KMS-11 (cell line): Measurements from ENCODE around the gene CRY1.

ENCODE experiments used
- H2AFZ ChIP-seq: fragments of 200-600 bp; sonication (generic); 2 replicates; pipeline ENCODE4 v1.6.1; 2016; ENCODE audit warnings: antibody characterized with exemption, mixed run types, low read depth
- H3K27ac ChIP-seq: fragments of 200-600 bp; sonication (generic); 2 replicates; pipeline ENCODE4 v1.6.1; 2016; ENCODE audit warnings: mild to moderate bottlenecking, mixed run types
- H3K27me3 ChIP-seq: fragments of 200-600 bp; sonication (generic); 2 replicates; pipeline ENCODE4 v1.6.1; 2017; ENCODE audit warnings: mild to moderate bottlenecking, low read depth, mixed run types, moderate library complexity; ENCODE audit not compliant: insufficient read depth
- H3K36me3 ChIP-seq: fragments of 200-600 bp; sonication (generic); 2 replicates; pipeline ENCODE4 v1.6.1; 2017; ENCODE audit warnings: mild to moderate bottlenecking, mixed run types; ENCODE audit not compliant: insufficient read depth
- H3K4me1 ChIP-seq: fragments of 200-600 bp; sonication (generic); 2 replicates; pipeline ENCODE4 v1.6.1; 2016; ENCODE audit warnings: mild to moderate bottlenecking, low read depth, mixed run types; ENCODE audit not compliant: poor library complexity, severe bottlenecking
- H3K4me2 ChIP-seq: fragments of 200-600 bp; sonication (generic); 2 replicates; pipeline ENCODE4 v1.7.0; 2016; ENCODE audit warnings: mild to moderate bottlenecking, mixed run types
- H3K4me3 ChIP-seq: fragments of 200-600 bp; sonication (generic); IDR thresholded peaks from 2 replicates; pipeline ENCODE4 v1.6.1; 2017; ENCODE audit warnings: low read depth, low read length, mixed read lengths; ENCODE audit not compliant: insufficient read depth
- H3K79me2 ChIP-seq: fragments of 200-600 bp; sonication (generic); 2 replicates; pipeline ENCODE4 v1.6.1; 2016; ENCODE audit warnings: low read depth, mixed run types; ENCODE audit not compliant: insufficient read depth
- H3K9ac ChIP-seq: fragments of 200-600 bp; sonication (generic); 2 replicates; pipeline ENCODE4 v1.6.1; 2016; ENCODE audit warnings: mild to moderate bottlenecking, mixed run types
- H4K20me1 ChIP-seq: fragments of 200-600 bp; sonication (generic); 2 replicates; pipeline ENCODE4 v1.6.1; 2016; ENCODE audit warnings: mild to moderate bottlenecking, mixed run types; ENCODE audit not compliant: insufficient read depth
- CTCF ChIP-seq: fragments of 200-600 bp; sonication (generic); conservative IDR thresholded peaks from 2 replicates; pipeline ENCODE4 v1.6.1; 2017; ENCODE audit warnings: low read depth, mild to moderate bottlenecking, antibody characterized with exemption, low read length, moderate library complexity, mixed read lengths

Gene CRY1

GRCh38 chr12:107134558-107134957, 41.2 kb upstream of the CRY1 start:
- Histone ChIP-seq H3K4me2 (no peak overlapping the region), H3K27me3 (no peaks in the 10 kb centered on the region)

GRCh38 chr12:107133462-107133861, 40.1 kb upstream of the CRY1 start:
- Histone ChIP-seq H3K79me2 (no peaks in the 10 kb centered on the region), H3K4me1 (no peaks in the 10 kb centered on the region), H3K4me3 (no peak overlapping the region), H3K4me2 (no peak overlapping the region), H4K20me1 (no peaks in the 10 kb centered on the region), H2AFZ (no peak overlapping the region), H3K27ac (no peak overlapping the region), H3K27me3 (no peaks in the 10 kb centered on the region), H3K36me3 (no peaks in the 10 kb centered on the region), H3K9ac (no peak overlapping the region)
- no peak for TF ChIP-seq CTCF

More at GRCh38 chr12:107134558-107134957, 41.2 kb upstream of the CRY1 start:
- Histone ChIP-seq H3K36me3 (no peaks in the 10 kb centered on the region), H2AFZ (no peak overlapping the region), H3K9ac (no peak overlapping the region), H3K79me2 (no peaks in the 10 kb centered on the region), H3K4me1 (no peaks in the 10 kb centered on the region), H4K20me1 (no peaks in the 10 kb centered on the region), H3K4me3 (no peak overlapping the region), H3K27ac (no peak overlapping the region)
- peak; percentile 42; the same call in 1 of the 2 replicates for TF ChIP-seq CTCF

- Histone ChIP-seq H2AFZ (peak overlapping the region; percentile 64; the same call in 1 of the 2 replicates), H3K4me2 (no peak overlapping the region), H4K20me1 (no peaks in the 10 kb centered on the region), H3K9ac (no peak overlapping the region), H3K79me2 (no peaks in the 10 kb centered on the region), H3K27me3 (no peaks in the 10 kb centered on the region), H3K27ac (no peak overlapping the region), H3K4me3 (no peak overlapping the region), H3K36me3 (no peaks in the 10 kb centered on the region), H3K4me1 (no peaks in the 10 kb centered on the region)
- TF ChIP-seq CTCF = peak; percentile 85
Observed at GRCh38 chr12:107131832-107132616, 38.7 kb upstream of the CRY1 start.

- H4K20me1 ChIP-seq = no peaks in the 10 kb centered on the region
Observed at GRCh38 chr12:107130830-107131611, 37.7 kb upstream of the CRY1 start.

More at GRCh38 chr12:107130830-107131611, 37.7 kb upstream of the CRY1 start:
- Histone ChIP-seq H3K4me3 (no peak overlapping the region), H3K9ac (no peak overlapping the region), H3K27ac (no peak overlapping the region), H3K4me1 (no peaks in the 10 kb centered on the region), H3K79me2 (no peaks in the 10 kb centered on the region), H3K4me2 (no peak overlapping the region), H3K36me3 (no peaks in the 10 kb centered on the region), H3K27me3 (no peaks in the 10 kb centered on the region), H2AFZ (no peak overlapping the region)
- TF ChIP-seq CTCF = no peak
